Fibroblast of skin of left biceps (primary cell): ENCODE measurements around the gene CRABP2.

ENCODE experiments used
- DNase-seq, 2 experiments: peaks; one replicate each; pipeline ENCODE4 v3.0.0-alpha.2; 2013; ENCODE audit warnings: low read depth in 2 of 2

The CRABP2 gene

GRCh38 chr1:156742017-156742416 lies 36.6 kb upstream of the CRABP2 start:
- no peak for DNase-seq

- no peak for DNase-seq
Measured at GRCh38 chr1:156741481-156741983, 36.1 kb upstream of the CRABP2 start.

GRCh38 chr1:156740741-156741480 lies 35.5 kb upstream of the CRABP2 start, which contains the start of gene MRPL24:
Gene MRPL24, minus strand, starts transcription at chr1:156741088. Its CDS starts 2,384 bp downstream, at chr1:156738704.
- DNase-seq = peak; percentile 98 to 99

GRCh38 chr1:156740237-156740740 lies 34.9 kb upstream of the CRABP2 start:
- no peak for DNase-seq

GRCh38 chr1:156738916-156739315 lies 33.5 kb upstream of the CRABP2 start:
- no peak for DNase-seq

GRCh38 chr1:156738407-156738806 lies 33.0 kb upstream of the CRABP2 start:
- DNase-seq = no peak

GRCh38 chr1:156733989-156734584 lies 28.7 kb upstream of the CRABP2 start:
- DNase-seq = no peak

- peak; percentile 91 to 92 for DNase-seq
Measured at GRCh38 chr1:156728599-156729462, 23.4 kb upstream of the CRABP2 start, which contains the start of gene ISG20L2. Gene ISG20L2, minus strand, starts transcription at chr1:156728766. Its CDS starts 1,114 bp downstream, at chr1:156727652.

- no peak for DNase-seq
Measured at GRCh38 chr1:156727926-156728598, 22.7 kb upstream of the CRABP2 start, which contains the start of gene METTL25B. Gene METTL25B, plus strand, starts transcription at chr1:156728469. Its CDS starts 636 bp downstream, at chr1:156729105.

GRCh38 chr1:156727492-156727891 lies 22.1 kb upstream of the CRABP2 start:
- DNase-seq = no peak

GRCh38 chr1:156726549-156727226 lies 21.3 kb upstream of the CRABP2 start:
- no peak for DNase-seq

GRCh38 chr1:156725683-156726280 lies 20.4 kb upstream of the CRABP2 start:
- no peak for DNase-seq

GRCh38 chr1:156721535-156721934 lies 16.2 kb upstream of the CRABP2 start:
- DNase-seq = no peak

- DNase-seq = no peak
Measured at GRCh38 chr1:156721131-156721530, 15.7 kb upstream of the CRABP2 start.

- DNase-seq = no peak
Measured at GRCh38 chr1:156717351-156717750, 12.0 kb upstream of the CRABP2 start.

- DNase-seq = no peak
Measured at GRCh38 chr1:156714830-156715229, 9.4 kb upstream of the CRABP2 start.

GRCh38 chr1:156712626-156713025 lies 7.2 kb upstream of the CRABP2 start:
- no peak for DNase-seq

GRCh38 chr1:156711011-156711817 lies 5.8 kb upstream of the CRABP2 start:
- DNase-seq = no peak

- no peak for DNase-seq
Measured at GRCh38 chr1:156709757-156710489, 4.5 kb upstream of the CRABP2 start.
